Lung microvascular endothelial cell (primary cell): Measurements from ENCODE around the gene ERG. TPM values are rescaled to one million over a fixed set of nuclear protein-coding genes. Genes with fewer than 3 reads are reported as not detected.

Experiments
- DNase-seq, 2 donors: peaks; one replicate each; pipeline versions ENCODE4 v3.0.0 to v3.0.0-alpha.2; 2010; ENCODE audit warnings: low read depth in 2 of 2
- total RNA-seq: library from RNA; depleted of rRNA; stranded (reverse); fragments of >200 nt; gene quantifications from 2 replicates; pipeline ENCODE4 v1.2.1, GENCODE V29; 2014

Gene ERG
- total RNA-seq, 1 donor from 2014 or later, result 50.8 TPM

DNA sequence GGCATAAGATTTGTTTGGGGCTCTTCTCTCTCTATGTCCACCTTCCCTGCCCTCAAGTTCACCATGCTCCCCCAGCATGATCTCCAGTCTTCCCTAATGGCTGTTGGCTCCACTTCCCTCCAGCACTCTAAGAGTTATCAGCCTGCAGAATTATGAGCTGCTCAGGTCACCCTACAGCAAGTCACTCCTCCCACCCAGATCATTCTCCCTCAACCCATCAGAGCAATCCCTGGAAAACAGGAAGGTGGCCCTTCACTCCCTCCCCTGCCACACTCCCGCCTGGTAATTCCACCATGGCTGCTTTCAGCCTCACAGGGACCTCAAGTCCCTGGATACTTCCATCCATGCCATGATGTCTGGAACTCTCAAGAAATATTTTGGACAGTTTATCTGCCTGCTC, 137.0 kb downstream of the ERG start:
- DNase-seq, result no peak

DNA sequence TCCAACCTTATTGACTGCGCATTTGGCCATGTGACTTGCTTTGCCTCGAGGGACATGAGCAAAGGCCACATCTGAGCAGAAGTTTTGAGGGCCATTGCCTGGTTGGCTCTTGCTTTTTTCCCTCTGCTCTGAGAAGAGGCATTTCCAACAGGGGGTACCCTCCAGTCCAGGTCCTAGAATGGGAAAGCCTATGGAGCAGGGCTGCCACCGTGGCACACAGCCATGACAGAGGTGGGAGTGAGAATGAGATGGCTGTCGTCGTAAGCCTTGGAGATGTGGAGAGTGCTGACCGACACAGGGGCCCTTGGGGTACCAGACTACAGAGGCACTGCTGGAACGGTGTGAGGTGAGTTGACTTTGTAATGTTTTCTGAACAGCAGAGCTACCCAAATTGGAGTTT, 138.4 kb downstream of the ERG start:
- DNase-seq, result no peak

GRCh38 chr21:38359090-38359489, 139.2 kb downstream of the ERG start:
- no peak for DNase-seq

GRCh38 chr21:38358666-38359065, 139.6 kb downstream of the ERG start:
- DNase-seq, result no peak

GRCh38 chr21:38358098-38358497, 140.2 kb downstream of the ERG start:
- no peak for DNase-seq

- DNase-seq, result no peak
These were observed 141.2 kb downstream of the ERG start for GRCh38 chr21:38356883-38357625.

GRCh38 chr21:38355992-38356781, 142.1 kb downstream of the ERG start:
- DNase-seq, result peak; percentile 71 to 80

DNA sequence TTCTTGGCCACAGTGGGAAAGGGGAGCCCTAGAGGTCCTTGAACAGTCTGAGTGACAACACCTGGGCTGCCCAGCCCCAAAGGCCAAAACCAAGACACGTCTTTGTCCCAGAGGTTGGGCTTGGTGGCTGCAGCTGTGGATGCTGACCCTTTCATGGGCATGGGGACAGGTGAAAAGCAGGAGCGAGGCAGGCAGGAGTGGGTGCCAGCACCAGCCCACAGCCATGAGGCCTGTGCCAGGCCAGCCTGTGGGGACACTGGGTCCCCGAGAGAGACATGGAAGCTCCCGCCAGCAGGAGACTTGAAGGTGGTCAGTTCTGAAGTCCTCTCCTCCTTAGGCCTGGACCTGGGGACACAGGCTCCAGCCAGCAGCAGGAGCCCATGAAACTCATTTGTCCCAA, 142.9 kb downstream of the ERG start:
- no peak for DNase-seq

- no peak for DNase-seq
These were observed 143.5 kb downstream of the ERG start for GRCh38 chr21:38354746-38355145.

- no peak for DNase-seq
These were observed 144.0 kb downstream of the ERG start for GRCh38 chr21:38354231-38354630.

DNA sequence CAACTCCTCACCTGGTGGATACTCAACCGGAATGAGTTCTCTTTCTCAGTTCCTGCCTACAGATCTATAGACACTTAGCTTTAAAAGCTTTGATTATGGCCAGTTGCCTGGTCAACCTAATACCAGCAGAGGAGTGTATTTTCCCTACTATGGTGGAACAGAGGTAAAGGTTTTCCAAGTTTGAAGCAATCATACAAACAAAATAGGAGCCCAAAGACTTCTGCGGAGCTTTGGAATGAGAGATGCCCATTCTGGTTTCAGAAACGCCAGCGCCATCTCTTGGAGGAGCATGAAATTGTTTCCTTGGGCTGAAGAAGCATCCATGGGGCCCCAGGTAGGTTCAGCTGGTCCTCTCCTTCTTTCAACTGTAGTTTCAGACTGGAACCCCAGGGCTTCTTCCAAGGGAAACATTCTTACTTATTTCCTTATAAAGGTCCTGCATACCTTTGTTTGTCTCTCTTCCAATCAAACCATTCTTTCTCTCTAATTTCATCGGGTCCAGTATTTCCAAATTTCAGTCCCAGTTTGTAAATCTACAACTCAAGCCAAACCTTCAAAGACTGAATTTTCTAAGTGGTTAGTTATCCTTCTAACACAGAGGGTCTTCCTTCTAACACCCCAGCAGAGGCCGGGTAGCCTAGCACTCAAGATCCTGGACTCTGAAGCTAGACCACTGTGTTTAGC, 145.6 kb downstream of the ERG start:
- peak; percentile 66 to 70 for DNase-seq

- DNase-seq, result peak in 1 of 2 donors; percentile 78
These were observed 146.2 kb downstream of the ERG start for GRCh38 chr21:38351961-38352521.

- DNase-seq, result no peak
These were observed 146.9 kb downstream of the ERG start for GRCh38 chr21:38351176-38351959.

GRCh38 chr21:38350684-38351083, 147.6 kb downstream of the ERG start:
- no peak for DNase-seq

GRCh38 chr21:38349977-38350376, 148.3 kb downstream of the ERG start:
- DNase-seq, result no peak

DNA sequence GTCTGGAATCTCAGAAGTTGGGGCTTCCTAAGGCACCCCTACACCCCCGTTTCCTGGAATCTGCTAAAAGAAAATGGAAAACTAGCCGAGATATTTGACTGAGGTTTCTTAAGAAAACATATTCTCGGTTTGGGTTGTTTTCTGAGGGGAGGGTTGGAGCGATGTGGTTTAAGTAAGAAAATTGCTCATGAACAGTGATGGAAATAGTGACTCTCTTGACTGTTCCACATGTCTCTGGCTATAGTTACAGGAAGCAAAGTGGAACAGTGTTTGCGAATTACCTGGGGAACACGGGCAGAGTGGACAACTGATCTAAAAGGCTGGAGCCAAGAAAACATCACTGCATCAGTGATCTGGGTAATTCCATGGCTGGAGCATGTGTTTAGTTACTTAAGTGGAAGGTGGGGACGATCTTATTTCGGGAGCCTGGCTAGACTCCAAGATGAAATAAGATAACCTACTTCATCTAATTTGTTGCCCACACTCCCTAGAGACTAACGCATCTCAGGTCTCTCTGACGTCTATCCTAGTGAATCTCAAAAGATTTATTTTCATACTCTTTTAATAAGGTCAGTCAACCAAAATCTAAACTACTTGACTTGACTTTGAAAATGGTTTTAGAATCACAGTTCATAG, 149.0 kb downstream of the ERG start:
- peak in 1 of 2 donors; percentile 17 for DNase-seq

GRCh38 chr21:38346286-38346685, 152.0 kb downstream of the ERG start:
- no peak for DNase-seq

DNA sequence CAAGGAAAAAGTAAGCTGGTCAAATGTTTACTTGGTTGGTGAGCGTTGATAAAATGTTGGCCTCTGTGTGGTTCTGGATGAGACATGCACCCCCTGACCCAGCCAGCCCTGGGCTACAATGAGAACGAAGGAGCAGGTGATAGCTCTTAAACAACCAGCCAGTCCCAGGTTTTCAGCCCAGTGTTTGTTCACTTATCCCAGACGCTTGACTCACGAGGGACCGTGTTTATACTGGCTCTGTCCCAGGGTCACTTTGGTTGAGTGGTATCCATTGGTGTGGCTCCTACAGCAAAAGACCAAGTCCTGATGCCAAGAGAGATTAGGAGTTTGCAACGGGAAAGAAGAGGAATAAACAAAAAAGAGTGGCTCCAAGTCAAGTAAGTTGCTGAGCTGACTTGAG, 154.6 kb downstream of the ERG start:
- peak in 1 of 2 donors; percentile 26 for DNase-seq

DNA sequence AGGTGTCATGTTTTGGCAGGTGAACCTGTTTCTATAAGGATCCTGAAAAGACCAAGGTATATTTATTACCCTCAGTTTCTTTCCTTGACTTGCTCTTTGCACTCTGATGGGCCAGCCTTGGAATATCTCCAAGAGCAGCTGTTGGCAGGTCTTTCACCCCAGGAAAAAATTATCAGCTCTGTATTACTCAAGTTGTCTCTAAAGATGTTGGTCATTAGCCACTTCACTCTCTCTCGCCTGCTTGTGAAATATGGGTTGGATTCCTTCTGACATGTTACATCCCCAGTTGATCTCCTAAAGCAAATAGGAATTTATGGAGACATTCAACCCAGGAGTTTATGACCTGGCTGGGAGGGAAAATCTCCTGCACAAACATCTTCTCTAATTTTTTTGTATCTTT, 155.5 kb downstream of the ERG start:
- DNase-seq, result no peak

DNA sequence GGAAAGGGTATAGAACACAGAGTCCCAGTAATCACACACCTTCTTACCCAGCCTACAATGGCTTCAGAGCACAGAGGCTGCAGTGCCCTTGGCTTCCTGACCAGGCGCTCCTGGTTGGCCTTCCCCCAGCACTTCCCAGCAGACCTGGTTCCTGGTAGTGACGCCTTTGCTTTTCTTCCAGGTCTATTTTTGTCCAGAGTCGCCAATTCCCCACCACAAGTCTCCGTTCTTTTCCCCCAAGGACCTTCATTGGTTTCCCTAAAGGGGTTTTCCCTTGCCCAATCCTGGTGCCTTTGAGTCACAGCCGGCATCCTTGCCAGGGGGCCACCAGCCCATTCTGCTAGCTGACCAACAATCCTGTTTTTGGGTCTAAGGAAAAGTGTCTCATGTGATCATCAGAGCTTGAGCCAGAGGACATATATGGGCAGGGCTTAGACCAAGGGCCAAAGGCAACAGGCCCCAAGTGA, 156.7 kb downstream of the ERG start:
- DNase-seq, result no peak

GRCh38 chr21:38340131-38340530, 158.1 kb downstream of the ERG start:
- no peak for DNase-seq
